SK-N-SH (cell line): ENCODE measurements around the gene NFKBIA.

Experiments used
- CTCF ChIP-seq: fragments of 200-600 bp; sonication (generic); IDR thresholded peaks from 2 replicates; pipeline ENCODE4 v1.6.1; 2017; ENCODE audit warnings: antibody characterized with exemption, mild to moderate bottlenecking, moderate library complexity
- NRF1 ChIP-seq: IDR thresholded peaks from 2 replicates; pipeline ENCODE4 v1.6.1; 2012; ENCODE audit warnings: low read depth, mild to moderate bottlenecking, low read length
- PBX3 ChIP-seq: IDR thresholded peaks from 2 replicates; pipeline ENCODE4; 2012
- POLR2AphosphoS5 ChIP-seq: IDR thresholded peaks from 2 replicates; pipeline ENCODE4 v1.6.1; 2012; ENCODE audit warnings: low read depth, low read length
- SIN3A ChIP-seq: IDR thresholded peaks from 2 replicates; pipeline ENCODE4 v1.6.1; 2012; ENCODE audit warnings: low read depth, mild to moderate bottlenecking, low read length, moderate library complexity, borderline replicate concordance
- TEAD4 ChIP-seq: IDR thresholded peaks from 2 replicates; pipeline ENCODE4 v1.4.0; 2012; ENCODE audit warnings: mild to moderate bottlenecking, borderline replicate concordance; ENCODE audit not compliant: insufficient read depth

- TF ChIP-seq POLR2AphosphoS5 (no peak), NRF1 (no peak), CTCF (no peak), TEAD4 (no peak), PBX3 (no peak), SIN3A (no peak)
Measured at GRCh38 chr14:35423621-35424020, 19.1 kb upstream of the NFKBIA start.
